Mucosa of rectum (tissue), 2 donors: Measurements from ENCODE around the gene CFAP100.

ENCODE experiments used
- H3K27ac ChIP-seq, 2 donors: one replicate each; pipeline ENCODE4 v1.7.0; 2013; ENCODE audit warnings: inconsistent platforms in 2 of 2, low read depth in 2 of 2, low read length in 2 of 2
- H3K27me3 ChIP-seq, 2 donors: one replicate each; pipeline ENCODE4 v1.7.0; 2013; ENCODE audit warnings: low read length in 2 of 2; ENCODE audit not compliant: control insufficient read depth in 2 of 2, insufficient read depth in 2 of 2
- H3K36me3 ChIP-seq, 2 donors: one replicate each; pipeline ENCODE4 v1.7.0; 2013; ENCODE audit warnings: low read length in 2 of 2; ENCODE audit not compliant: control insufficient read depth in 2 of 2, insufficient read depth in 2 of 2
- H3K4me1 ChIP-seq, 2 donors: one replicate each; pipeline ENCODE4 v1.7.0; 2013; ENCODE audit warnings: low read length in 2 of 2, mild to moderate bottlenecking in 1 of 2; ENCODE audit not compliant: control insufficient read depth in 2 of 2, insufficient read depth in 2 of 2
- H3K4me3 ChIP-seq, 2 donors: one replicate each; pipeline ENCODE4 v1.7.0; 2013; ENCODE audit warnings: low read length in 2 of 2
- H3K9ac ChIP-seq, 2 donors: one replicate each; pipeline ENCODE4 v1.7.0; 2013; ENCODE audit warnings: low read length in 2 of 2, low read depth in 1 of 2, mild to moderate bottlenecking in 1 of 2
- H3K9me3 ChIP-seq, 2 donors: one replicate each; pipeline ENCODE4 v1.7.0; 2013; ENCODE audit warnings: low read length in 2 of 2; ENCODE audit not compliant: control insufficient read depth in 2 of 2
- donor health status: healthy.
- donor health status: Normal muscosa, but diverticular disease.

The CFAP100 gene

GRCh38 chr3:126357295-126358037 is 37.2 kb upstream of the CFAP100 start, which contains the start of gene KLF15:
Gene KLF15 (minus strand): TSS chr3:126357408. CDS start chr3:126352922, 4,486 bp downstream.
- H3K4me1 ChIP-seq = peaks cover 5 to 14% of the 10 kb centered on the region in 2 donors
- H3K27me3 ChIP-seq = peaks cover 23 to 34% of the 10 kb centered on the region in 2 donors
- H3K36me3 ChIP-seq = no peaks in the 10 kb centered on the region
- peak within 1 kb of the TSS; percentile 48 to 76 for H3K27ac ChIP-seq
- H3K4me3 ChIP-seq = peak within 1 kb of the TSS; percentile 71 to 76
- H3K9me3 ChIP-seq = no peaks in the 10 kb centered on the region
- peak within 1 kb of the TSS; percentile 65 to 72 for H3K9ac ChIP-seq

DNA sequence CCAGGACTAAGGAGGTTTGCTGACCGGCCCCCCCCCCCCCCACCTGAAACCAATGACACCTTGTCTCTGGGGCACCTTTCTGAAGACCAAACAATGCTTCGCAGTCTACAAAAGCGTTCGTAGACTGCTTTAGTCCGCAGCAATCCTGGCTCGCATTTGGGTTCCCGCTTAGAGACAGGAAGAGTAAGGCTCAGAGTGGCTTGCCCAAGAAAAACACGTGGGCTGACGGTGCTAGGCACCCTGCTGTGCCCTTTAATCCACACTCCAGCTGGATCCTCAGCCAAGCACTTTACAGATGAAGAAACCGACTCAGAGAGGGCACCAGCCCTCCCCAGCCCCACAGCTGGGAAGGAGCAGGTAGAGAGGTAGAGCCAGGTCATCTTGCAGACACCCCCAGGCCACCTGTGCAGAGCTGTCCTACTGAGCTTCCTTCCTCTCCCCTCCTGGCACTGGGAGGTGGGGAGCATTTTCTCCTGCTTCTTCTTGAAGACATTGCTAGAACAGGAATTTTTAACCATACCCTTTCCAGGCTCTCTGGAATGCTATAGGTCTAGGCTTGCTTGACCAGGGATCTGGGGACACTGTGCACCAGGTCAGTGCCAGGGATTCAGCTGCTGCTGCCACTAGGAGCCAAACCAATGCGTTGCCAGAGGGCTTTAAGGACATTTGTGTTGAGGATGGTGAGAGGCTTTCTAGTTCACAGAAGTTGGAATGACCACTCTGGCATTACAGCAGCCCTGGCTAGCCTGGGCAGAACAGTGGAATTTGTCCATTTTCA is 36.5 kb upstream of the CFAP100 start:
- Histone ChIP-seq H3K4me3 (peak overlapping the region in 1 of 2 donors; percentile 76), H3K9ac (no peak overlapping the region), H3K4me1 (peaks cover 5 to 14% of the 10 kb centered on the region in 2 donors), H3K27me3 (peaks cover 23 to 34% of the 10 kb centered on the region in 2 donors), H3K27ac (no peak overlapping the region), H3K9me3 (no peaks in the 10 kb centered on the region), H3K36me3 (no peaks in the 10 kb centered on the region)

- H3K4me3 ChIP-seq = no peak overlapping the region
- no peaks in the 10 kb centered on the region for H3K9me3 ChIP-seq
- H3K36me3 ChIP-seq = no peaks in the 10 kb centered on the region
- H3K27ac ChIP-seq = no peak overlapping the region
- H3K4me1 ChIP-seq = peaks cover 5 to 14% of the 10 kb centered on the region in 2 donors
- H3K27me3 ChIP-seq = peaks cover 23 to 34% of the 10 kb centered on the region in 2 donors
- H3K9ac ChIP-seq = no peak overlapping the region
Observed at GRCh38 chr3:126358816-126359181, 35.9 kb upstream of the CFAP100 start.

DNA sequence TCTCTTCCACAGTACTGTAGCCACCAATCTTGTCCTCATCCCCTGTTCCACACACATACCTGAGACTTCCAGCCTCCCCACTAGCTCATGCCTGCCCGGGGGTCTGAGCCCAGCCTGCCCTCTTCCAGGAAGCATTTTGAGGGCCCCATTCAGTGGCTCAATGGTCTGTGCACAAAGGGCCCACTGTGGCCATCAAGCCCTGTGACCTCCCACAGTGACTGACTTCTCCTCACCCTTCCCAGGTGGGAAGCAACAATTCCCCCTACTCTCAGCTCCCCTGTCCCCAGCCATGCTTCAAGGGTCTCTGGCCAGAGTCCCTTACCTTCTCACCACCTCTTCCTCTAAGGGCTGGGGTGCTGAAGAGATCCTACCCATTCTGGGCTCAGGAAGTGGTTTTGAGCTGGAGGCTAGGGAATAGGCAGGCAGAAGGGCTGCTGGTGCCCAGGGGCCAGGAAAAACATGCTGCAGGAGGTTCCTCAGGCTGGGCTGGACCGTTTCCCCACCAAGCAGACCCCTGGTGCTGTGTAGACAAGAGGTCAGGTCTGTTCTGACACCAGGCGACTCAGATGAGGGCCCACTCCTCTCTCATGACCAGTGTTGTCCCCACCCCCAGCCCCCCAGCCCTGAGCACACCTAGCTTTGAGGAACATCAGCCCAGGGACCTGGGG is 34.5 kb upstream of the CFAP100 start:
- Histone ChIP-seq H3K4me1 (peaks cover 5 to 14% of the 10 kb centered on the region in 2 donors), H3K27me3 (peaks cover 21 to 34% of the 10 kb centered on the region in 2 donors), H3K27ac (no peak overlapping the region), H3K9ac (no peak overlapping the region), H3K36me3 (no peaks in the 10 kb centered on the region), H3K4me3 (no peak overlapping the region), H3K9me3 (no peaks in the 10 kb centered on the region)

DNA sequence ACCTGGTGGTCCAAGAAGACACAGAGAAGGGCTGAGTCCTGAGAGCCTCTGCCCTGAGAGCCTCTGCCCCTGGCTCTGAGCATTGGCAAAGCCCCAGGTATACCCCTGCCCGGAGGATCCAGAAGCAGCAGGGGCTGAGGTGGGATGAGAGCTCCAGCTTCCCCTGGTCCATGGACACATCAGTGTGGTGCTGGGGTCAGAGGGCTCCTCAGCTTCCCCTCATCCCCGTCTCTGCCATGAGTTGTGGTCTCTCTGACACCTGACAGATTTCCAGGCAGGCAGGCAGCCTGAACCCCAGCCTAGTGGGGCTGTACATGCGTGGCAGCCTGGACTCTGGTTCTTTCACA is 34.0 kb upstream of the CFAP100 start:
- Histone ChIP-seq H3K27me3 (peaks cover 21 to 34% of the 10 kb centered on the region in 2 donors), H3K27ac (no peak overlapping the region), H3K9me3 (no peaks in the 10 kb centered on the region), H3K36me3 (no peaks in the 10 kb centered on the region), H3K4me1 (peaks cover 5 to 12% of the 10 kb centered on the region in 2 donors), H3K9ac (no peak overlapping the region), H3K4me3 (no peak overlapping the region)

- Histone ChIP-seq H3K4me3 (no peak overlapping the region), H3K4me1 (peaks cover 4 to 8% of the 10 kb centered on the region in 2 donors), H3K36me3 (no peaks in the 10 kb centered on the region), H3K9me3 (no peaks in the 10 kb centered on the region), H3K27me3 (peaks cover 19 to 32% of the 10 kb centered on the region in 2 donors), H3K27ac (no peak overlapping the region), H3K9ac (no peak overlapping the region)
Observed at GRCh38 chr3:126361211-126361610, 33.5 kb upstream of the CFAP100 start.

GRCh38 chr3:126364130-126364695 is 30.5 kb upstream of the CFAP100 start:
- Histone ChIP-seq H3K27ac (no peak overlapping the region), H3K9me3 (no peaks in the 10 kb centered on the region), H3K27me3 (peaks cover 9 to 19% of the 10 kb centered on the region in 2 donors), H3K4me3 (no peak overlapping the region), H3K4me1 (no peaks in the 10 kb centered on the region), H3K36me3 (no peaks in the 10 kb centered on the region), H3K9ac (no peak overlapping the region)

DNA sequence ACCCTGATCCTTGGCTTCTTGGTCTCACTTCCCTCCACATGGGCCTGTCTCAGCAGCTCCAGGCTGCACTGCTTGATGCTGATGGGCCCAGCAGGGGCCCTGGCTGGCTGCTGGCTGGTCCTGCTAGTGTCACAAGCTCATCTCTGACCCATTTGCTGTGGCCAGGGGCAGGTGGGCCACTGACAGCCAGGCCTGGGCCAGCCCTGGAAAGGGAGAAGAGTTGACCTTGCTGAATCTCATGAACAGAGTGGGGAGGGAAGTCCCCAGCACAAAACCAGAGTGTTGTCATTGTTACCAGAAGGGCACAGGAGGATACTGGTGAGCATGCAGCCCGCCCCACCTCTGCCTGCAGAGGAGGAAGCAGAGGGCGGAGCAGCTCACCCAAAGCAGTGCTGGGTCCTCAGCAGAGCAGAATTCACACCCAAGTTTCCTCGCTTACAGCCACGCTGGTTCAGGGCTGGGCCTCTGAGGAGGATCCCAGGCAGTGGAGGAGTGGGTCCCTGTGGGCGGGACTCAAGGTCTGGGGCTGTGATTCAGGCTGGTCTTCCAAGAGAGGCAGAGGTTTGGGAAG is 29.9 kb upstream of the CFAP100 start:
- Histone ChIP-seq H3K9me3 (no peaks in the 10 kb centered on the region), H3K9ac (no peak overlapping the region), H3K4me1 (no peaks in the 10 kb centered on the region), H3K27ac (no peak overlapping the region), H3K36me3 (no peaks in the 10 kb centered on the region), H3K4me3 (no peak overlapping the region), H3K27me3 (peaks cover 7 to 15% of the 10 kb centered on the region in 2 donors)

DNA sequence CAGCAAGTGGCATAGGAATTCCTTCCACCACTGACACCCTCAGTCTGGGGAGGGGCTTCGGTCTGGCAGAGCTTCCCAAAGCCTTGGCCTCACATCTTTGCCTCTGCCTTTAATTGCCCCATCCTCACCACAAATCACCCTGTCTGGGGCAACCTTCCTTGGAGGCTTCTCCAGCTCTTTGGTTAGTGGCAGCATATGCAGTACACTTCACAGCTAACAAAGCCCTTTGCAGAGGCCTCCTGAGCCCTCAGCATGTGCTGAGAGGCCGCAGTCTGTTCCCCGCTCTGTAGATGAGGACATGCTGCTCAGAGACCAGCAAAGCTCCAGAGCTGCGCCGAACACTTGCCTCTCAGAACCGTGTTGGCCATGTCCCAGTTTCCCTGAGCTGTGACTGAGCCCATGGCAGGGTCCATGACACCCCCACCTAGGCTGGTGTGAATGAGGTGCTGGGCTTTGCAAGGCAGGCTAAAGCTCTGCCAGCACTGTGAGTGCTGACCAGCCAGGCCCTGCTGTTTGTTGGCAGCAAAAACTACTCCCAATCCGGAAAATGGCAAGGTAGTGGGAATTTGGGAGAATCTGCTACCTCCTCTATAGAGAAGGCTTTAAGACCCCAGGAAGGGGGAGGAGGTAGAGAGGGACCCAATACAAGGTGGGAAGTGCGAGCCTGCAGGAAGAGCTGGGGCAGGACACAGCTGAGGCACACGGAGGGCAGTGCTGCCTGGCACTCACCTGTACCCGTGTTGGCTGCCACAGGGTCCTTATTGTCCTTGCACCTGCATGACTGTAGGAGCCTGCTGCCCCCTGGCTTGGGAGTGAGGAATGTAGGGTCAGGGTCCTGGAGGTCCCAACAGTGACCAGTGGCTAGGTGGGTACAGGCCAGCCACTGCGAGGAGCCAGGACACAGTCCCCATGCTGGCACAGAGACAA is 29.1 kb upstream of the CFAP100 start:
- H3K4me1 ChIP-seq = no peaks in the 10 kb centered on the region
- H3K36me3 ChIP-seq = no peaks in the 10 kb centered on the region
- peaks cover 3 to 7% of the 10 kb centered on the region in 2 donors for H3K27me3 ChIP-seq
- H3K4me3 ChIP-seq = no peak overlapping the region
- H3K9ac ChIP-seq = no peak overlapping the region
- H3K27ac ChIP-seq = no peak overlapping the region
- no peaks in the 10 kb centered on the region for H3K9me3 ChIP-seq
